Measurements from ENCODE around the gene KDM1B.
"Not testable (repeated sequence)": the region's sequence is repeated elsewhere in the genome, so short reads cannot be mapped to it uniquely, and the experiment has no call there.

The KDM1B gene

DNA sequence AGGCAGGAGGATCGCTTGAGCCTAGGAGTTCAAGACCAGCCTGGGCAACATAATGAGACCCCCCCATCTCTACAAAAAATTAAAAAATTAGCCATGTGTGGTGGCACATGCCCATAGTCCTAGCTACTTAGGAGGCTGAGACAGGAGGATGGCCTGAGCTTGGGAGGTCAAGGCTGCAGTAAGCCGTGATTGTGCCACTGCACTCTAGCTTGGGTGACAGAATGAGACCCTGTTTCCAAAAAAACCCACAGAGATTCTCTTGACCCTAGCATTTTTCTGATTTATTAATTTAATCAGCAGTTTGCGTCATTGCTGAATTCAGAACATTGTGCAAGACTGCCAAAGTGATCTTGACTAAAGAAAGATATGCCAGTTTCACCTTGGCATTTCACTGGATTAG lies 36.8 kb downstream of the KDM1B start:
- DNase-seq = no peak

DNA sequence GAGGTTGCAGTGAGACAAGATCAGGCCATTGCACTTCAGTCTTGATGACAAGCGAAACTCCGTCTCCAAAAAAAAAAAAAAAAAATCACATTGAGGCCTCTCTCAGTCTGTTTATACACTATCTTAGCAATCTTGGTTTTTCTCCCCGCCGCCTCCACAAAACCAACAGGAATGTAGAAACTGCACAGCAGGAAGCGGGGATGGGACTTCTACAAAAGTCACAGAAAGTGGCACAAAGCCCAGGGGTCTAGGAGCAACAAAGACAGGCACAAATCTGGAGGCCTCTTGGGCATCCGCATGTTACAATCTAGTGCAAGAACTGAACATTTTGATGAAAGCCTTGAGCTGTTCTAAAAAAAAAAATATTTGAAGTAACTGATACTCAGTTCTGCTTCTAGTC lies 48.6 kb downstream of the KDM1B start:
- no peak for DNase-seq

DNA sequence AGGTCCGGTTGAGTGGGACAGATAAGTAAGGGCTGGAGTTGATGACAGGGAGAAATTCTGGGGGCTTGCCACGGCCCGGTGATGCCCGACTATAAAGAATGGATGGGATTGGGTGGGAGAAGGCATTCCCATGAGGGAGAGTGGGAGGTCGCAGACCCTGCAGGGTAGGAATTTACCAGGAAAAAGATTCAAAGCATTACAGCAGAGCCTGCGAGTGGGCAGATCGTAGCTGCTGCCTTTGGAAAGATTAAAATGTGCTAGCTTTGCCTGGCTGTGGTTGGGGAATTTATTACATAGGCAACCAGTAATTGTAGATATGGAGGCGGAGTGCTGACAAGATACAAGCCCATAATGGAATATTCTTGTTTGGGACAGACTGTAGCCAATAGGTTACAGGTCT lies 49.5 kb downstream of the KDM1B start:
- DNase-seq = no peak

DNA sequence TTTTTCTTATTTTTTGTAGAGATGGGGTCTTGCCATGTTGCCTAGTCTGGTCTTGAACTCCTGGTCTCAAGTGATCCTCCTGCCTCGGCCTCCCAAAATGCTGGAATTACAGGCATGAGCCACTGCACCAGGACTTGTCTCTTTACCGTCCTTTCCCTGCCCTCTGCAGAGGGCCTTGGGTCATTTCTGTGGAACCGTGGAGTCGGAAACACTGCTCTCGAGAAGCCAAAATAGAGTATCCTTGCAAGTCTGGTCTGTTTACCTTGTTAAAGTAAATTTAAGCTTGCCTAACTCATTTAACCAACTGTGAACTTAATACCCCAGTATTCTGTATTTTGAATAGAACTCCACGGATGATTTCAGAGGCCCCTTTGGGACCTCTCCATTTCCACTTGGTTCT lies 51.4 kb downstream of the KDM1B start:
- DNase-seq = no peak

DNA sequence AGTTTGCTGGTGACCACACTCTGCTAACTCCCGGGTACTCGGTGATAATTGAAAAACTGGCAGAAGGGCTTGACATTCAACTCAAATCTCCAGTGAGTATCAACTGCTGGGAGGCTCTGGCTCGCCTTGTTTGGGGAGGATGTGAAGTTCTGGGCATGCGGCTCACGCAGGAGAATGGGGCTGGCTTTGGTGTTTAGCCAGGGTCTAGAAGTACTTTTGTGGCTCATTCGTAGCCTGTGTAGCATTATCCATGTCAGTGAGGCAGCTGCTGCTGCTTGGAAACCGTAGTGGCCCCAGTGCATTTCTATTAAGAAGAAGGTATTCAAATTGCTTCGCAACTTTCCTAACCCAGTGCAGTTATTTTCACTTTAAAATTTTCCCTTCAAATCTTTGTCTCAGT lies 52.2 kb downstream of the KDM1B start:
- no peak for DNase-seq

DNA sequence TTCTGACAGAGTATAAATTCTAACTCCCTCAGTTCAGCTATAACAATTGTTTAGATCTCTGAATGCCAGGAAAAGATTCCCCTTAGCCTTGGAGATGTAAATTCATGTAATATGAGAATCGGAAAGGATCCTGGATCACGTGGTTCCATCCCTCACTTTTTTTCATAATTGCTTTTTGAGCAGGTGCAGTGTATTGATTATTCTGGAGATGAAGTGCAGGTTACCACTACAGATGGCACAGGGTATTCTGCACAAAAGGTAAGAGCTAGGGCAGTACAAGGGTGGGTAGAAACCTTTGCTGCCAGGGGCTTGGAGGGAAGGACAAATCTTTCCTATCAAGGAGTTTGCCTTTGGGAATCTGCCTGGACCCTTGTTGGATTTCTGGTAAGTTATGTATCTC lies 52.7 kb downstream of the KDM1B start:
- DNase-seq = no peak

DNA sequence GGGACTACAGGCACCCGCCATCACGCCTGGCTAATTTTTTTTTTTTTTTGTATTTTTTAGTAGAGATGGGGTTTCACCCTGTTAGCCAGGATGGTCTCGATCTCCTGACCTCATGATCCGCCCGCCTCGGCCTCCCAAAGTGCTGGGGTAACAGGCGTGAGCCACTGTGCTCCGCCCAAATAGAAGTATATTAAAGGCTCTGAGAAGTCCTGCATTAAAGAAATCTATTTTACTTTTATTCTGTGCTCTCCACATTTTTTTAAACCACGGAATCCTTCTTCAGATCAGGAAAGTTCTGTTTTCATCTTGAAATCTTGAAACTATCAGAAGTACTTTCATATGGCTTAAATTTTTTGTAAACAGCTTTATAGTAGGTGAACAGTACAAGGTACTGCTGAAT lies 53.6 kb downstream of the KDM1B start:
- not testable (repeated sequence) for DNase-seq

DNA sequence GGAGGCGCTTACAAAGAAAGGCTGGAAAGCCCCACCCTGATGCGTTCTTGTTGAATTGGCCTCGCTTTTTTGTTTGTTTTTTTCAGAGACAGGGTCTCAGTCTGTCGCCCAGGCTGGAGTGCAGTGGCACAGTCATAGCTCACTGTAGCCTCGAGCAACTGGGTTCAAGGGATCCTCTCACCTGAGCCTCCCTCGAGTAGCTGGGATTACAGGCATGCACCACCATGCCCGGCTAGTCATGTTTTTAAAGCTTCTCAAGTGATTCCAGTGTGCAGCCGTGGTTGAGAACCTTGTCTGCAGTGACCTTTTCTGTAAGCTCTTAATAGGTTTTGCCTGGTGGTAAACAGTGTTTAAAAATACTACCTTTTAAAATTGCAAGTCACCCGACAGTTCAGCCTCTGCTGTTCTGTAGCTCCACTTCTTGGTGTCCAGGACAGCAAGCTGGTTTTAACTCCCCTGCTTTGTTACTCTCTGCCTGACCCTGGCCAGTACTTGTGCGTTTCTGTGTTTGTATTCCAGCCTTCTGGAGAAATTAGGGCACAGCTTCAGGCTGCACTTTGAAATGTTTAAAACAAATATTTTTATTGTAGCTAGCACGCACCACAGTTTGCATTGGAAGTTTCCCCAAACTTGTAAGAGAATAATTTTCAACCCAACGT lies 54.4 kb downstream of the KDM1B start:
- DNase-seq = no peak

DNA sequence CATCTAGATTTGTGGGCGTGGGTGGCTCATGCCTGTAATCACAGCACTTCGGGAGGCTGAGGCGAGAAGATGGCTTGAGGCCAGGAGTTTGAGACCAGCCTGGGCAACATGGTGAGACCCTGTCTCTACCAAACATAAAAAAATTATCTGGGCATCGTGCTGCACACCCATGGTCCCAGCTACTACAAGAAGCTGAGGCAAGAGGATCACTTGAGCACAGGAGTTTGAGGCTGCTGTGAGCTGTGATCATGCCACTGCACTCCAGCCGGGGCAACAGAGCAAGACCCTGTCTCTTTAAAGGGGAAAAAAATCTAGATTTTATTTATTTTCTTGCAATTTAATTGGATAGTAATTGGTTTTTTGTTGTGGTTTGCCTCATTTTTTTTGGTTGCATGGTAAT lies 55.5 kb downstream of the KDM1B start:
- DNase-seq = no peak

DNA sequence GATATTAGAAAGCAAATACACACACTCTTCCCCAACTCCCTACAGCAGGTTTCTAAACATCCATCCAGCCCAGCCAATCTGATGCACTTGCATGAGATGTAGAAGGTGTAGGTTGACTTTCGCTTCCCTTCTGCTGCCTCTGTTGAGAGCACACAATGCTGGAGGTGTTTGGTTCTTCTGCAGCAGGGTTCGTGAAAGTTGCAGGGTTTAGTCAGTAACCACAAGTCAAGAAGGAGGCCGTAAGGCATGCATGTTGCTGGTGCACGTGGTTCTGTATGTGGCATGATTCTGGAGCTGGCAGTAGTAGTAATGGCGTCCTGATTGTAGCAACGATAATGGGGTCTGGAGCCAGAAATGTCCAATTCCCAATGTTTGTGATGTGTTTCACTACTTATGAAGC lies 56.1 kb downstream of the KDM1B start:
- no peak for DNase-seq

DNA sequence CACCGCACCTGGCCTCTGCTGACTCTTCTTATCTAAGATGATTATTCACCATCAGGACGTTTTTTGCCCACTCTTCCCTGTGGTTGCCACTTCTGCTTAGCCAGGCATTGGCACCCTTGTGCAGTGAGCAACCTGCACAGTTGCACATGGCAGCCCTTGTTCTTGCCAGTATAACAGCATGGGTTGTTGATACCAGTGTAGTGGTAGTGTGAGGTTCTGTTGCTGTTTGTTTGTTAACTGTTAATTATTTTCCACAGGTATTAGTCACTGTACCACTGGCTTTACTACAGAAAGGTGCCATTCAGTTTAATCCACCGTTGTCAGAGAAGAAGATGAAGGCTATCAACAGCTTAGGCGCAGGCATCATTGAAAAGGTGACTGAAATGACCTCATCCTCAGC lies 57.0 kb downstream of the KDM1B start:
- no peak for DNase-seq

DNA sequence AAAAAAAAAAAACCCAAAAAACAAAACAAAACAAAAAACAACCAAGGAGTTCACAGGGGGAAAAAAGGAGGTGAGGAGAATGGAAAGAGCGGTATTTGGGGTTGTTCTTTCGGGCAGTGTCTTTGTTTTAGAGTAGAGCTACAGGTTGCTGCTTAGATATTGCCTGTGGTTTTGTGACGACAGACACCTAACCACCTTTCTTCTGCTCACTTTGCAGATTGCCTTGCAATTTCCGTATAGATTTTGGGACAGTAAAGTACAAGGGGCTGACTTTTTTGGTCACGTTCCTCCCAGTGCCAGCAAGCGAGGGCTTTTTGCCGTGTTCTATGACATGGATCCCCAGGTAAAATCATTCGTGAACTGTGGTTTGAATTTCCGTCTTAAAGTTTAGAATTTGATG lies 58.2 kb downstream of the KDM1B start:
- DNase-seq = no peak

DNA sequence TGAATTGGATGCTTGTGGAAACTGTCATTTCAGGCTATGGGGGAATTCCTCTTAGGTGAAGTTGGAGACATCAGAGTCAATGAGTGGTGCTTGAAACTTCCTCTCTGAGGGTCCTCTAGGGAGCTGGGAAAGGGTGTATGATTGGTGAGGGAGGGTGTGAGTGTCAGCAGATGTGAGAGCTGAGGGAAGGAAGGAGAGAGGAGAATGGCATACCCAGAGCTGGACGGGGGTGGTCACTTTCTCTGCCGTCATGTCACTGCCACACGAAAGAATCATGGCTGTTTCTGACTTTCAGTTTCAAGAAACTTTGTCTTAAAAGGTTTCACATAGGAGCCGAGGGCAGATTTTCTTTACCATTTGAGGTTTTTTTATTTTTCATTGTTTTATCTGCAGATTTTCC lies 58.8 kb downstream of the KDM1B start:
- no peak for DNase-seq

DNA sequence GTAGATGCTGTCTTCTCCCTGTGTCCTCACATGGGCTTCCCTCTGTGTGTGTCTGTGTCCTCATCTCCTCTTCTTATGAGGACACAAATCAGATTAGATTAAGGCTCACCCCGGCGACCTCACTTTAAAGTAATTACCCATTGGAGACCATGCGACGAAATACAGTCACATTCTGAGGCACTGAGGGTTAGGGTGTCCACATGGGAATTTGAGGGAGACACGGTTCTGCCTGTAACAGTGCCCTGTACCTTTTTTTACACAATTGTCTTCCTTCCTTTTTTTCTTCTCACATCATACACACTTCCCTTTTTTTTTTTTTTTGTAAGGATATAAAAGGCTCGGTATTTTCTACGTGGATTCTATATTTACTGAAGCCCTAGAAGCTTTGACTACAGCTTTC lies 60.2 kb downstream of the KDM1B start:
- DNase-seq = no peak

DNA sequence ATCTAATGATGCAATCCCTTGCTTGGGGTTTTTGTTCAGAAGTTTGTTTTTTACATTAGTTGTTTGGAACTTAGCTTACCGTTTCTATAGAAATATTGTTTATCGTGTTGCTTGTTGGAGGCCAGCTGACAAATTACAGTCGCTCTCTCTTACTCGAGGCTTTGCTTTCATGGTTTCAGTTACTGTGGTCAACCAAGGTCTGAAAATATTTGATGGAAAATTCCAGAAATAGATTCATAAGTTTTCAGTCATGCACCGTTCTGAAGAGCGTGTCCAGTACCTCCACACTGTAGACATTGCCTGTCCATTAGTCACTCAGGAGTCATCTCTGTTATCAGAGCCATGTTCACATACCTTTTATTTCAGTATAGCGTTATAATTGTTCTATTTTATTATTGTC lies 61.2 kb downstream of the KDM1B start:
- DNase-seq = no peak

DNA sequence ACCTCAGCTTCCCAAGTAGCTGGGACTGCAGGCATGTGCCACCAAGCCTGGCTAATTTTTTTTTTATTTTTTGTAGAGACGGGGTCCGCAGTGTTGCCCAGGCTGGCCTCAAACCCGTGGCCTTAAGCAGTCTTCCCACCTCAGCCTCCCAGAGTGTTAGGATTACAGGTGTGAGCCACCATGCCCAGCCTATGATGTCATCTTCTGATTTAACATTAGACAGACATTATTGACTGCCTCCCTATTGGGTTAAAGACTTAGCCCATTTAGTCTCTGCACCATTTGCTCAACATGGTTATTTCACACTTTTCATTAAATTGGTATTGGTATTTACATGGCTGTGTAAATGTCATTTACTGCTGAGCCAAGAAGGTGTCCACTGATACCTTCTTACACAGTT lies 63.0 kb downstream of the KDM1B start:
- DNase-seq = no peak

DNA sequence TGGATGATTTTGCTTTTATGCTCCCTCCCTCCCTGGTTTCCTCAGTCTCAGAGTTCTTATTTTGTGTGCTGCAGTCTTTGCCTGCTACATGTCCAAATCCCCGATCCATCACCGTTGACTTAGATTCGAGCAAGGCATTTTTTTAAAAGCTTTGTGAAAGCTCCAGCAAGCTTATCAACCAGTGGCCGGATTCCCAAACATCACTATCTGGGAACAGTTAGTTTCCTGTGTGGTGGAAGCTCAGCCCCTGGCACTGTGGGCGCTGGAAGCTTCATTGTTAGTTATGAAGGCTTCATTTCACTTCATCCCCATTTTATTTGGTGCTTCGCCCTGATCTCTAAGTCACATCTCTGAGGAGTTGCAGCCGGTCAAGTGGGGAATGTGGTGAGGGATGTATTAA lies 64.4 kb downstream of the KDM1B start:
- no peak for DNase-seq

DNA sequence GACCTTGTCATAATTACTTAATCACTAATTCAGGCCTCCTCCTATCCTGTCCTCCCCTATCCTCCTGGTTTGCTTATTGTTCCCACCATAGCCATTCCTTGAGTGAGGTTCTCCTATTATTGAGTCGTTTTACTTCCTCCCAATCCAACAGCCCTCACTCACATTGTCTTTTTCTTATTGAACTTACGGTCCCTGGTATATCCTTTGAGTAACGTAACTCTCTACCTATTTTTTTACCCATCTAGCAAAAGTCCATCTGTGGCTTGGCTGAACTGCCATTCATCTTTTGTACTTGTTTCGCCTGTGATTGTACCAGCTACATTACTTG lies 66.0 kb downstream of the KDM1B start:
- DNase-seq = no peak

DNA sequence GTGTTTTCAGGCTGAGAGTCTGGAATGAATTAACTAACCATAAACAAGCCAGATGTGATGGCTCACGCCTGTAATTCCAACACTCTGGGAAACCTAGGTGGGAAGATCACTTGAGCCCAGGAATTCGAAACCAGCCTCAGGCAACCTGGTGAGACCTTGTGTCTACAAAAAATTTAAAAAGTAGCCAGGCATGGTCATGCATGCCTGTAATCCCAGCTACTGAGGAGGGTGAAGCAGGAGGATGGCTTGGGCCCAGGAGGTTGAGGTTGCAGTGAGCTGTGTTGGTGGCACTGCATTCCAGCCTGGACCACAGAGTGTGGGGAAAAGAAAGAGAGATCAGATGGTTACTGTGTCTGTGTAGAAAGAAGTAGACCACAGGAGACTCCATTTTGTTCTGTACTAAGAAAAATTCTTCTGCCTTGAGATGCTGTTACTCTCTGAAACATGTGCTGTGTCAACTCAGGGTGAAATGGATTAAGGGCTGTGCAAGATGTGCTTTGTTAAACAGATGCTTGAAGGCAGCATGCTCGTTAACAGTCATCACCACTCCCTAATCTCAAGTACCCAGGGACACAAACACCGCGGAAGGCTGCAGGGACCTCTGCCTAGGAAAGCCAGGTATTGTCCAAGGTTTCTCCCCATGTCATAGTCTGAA lies 71.4 kb downstream of the KDM1B start:
- not testable (repeated sequence) for DNase-seq

DNA sequence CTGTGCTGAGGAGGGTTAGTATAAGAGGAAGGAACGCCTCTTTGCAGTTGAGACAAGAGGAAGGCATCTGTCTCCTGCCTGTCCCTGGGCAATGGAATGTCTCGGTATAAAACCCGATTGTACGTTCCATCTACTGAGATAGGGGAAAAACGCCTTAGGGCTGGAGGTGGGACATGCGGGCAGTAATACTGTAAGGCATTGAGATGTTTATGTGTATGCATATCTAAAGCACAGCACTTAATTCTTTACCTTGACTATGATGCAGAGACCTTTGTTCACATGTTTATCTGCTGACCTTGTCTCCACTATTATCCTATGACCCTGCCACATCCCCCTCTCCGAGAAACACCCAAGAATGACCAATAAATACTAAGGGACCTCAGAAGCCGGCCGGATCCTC lies 71.9 kb downstream of the KDM1B start:
- DNase-seq = not testable (repeated sequence)

DNA sequence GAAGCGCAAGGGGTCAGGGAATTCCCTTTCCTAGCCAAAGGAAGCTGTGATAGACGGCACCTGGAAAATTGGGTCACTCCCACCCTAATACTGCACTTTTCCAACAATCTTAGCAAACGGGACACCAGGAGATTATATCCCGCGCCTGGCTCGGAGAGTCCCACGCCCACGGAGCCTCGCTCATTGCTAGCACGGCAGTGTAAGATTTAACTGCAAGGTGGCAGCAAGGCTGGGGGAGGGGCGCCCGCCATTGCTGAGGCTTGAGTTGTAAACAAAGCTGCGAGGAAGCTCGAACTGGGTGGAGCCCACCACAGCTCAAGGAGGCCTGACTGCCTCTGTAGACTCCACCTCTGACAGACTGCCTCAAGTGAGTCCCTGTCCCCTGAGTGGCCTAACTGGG lies 73.4 kb downstream of the KDM1B start:
- DNase-seq = not testable (repeated sequence)

DNA sequence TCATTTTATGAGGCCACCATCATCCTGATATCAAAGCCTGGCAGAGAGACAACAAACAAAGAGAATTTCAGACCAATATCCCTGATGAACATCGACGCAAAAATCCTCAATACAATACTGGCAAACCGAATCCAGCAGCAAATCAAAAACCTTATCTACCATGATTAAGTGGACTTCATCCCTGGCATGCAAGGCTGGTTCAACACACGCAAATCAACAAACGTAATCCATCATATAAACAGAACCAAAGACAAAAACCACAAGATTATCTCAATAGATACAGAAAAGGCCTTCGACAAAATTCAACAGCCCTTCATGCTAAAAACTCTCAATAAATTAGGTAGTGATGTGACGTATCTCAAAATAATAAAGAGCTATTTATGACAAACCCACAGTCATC lies 76.6 kb downstream of the KDM1B start:
- not testable (repeated sequence) for DNase-seq

DNA sequence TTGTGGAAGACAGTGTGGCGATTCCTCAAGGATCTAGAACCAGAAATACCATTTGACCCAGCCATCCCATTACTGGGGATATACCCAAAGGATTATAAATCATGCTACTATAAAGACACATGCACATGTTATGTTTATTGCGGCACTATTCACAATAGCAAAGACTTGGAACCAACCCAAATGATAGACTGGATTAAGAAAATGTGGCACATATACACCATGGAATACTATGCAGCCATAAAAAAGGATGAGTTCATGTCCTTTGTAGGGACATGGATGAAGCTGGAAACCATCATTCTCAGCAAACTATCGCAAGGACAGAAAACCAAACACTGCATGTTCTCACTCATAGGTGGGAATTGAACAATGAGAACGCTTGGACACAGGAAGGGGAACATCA lies 78.5 kb downstream of the KDM1B start:
- DNase-seq = not testable (repeated sequence)

DNA sequence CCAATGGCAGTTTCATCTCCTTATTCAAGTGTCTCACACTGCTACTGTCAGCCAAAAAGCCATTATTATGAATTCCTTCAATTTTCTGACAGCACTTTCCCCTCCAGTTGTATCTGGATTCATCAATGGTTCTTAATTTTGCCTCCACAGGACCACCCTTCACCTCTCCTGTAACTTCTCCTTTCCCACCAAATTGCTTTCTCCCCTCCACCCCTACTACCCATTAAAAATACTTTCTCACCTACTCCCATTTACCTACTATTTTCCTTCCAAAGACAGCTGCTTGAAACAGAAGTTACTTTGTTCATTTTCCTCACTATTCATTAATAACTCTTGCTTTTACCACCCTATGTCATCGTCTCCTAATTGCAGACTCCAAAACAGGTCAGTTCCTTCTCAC lies 79.3 kb downstream of the KDM1B start:
- DNase-seq = no peak

DNA sequence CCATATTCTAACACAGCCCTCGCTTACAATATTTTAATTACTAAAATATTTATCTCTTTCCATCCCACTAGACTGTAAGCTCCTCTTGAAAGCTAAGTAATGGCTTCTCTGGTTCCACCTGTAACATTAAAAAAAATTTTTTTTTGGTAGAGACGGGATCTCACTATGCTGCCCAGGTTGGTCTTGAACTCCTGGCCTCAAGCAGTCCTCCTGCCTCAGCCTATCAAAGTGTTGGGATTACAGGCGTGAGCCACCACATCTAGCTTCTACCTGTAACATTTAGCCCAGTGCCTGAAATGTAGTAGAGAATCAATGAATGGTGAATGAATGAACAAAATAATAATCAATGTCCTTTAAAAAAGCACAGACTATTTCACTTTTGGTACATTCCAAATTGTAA lies 80.3 kb downstream of the KDM1B start:
- DNase-seq = no peak
